H54 (cell line): Measurements from ENCODE around the gene TMEM42.
"Not testable (repeated sequence)": the region's sequence is repeated elsewhere in the genome, so short reads cannot be mapped to it uniquely, and the experiment has no call there.

Experiments
- DNase-seq: peaks from one replicate; pipeline ENCODE4 v3.0.0; 2011; ENCODE audit warnings: low spot score, mixed read lengths; ENCODE audit not compliant: insufficient read length
- FAIRE-seq: peaks from 3 replicates; lab custom pipeline; 2011; peaks lifted over from hg19 to GRCh38; lab: Jason Lieb, UNC
- POLR2A ChIP-seq: IDR thresholded peaks from 2 replicates; pipeline ENCODE4 v1.6.1; 2011; ENCODE audit warnings: low read depth, mild to moderate bottlenecking, low read length

The TMEM42 gene

DNA sequence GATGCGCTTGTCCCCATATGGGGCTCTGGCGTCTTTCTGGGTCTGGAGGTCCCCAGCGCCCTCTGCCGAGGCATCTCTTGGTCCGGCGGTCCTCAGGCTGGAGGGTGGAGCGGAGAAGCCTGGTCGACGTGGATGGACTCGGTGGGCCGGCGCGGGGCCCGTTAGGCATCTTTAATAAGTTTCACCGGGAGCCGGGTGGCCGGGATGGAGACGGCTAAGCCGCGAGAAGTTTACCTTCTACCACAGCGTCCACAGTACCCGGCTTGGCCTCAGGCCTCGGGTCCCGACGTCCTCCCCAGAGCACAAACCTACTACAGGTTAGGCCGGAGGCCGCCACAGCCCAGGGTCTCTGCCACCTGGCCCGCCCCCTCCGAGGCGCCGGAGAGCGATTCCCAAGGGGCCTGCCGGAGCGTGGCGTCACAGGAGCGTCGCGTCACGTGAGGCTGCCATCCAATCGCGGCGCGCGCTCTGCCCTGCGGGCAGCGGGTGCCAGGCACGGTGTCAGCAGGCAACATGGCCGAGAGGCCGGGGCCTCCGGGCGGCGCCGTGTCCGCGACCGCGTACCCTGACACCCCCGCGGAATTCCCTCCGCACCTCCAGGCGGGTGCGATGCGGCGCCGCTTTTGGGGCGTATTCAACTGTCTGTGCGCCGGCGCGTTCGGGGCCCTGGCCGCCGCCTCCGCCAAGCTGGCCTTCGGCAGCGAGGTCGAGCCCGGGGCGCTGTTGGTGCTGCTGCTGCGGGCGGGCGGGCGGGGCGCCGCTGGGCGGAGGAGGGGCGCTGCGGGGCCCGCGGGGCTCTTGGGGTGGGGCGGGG, at the start of gene TMEM42:
TSS of gene TMEM42 (plus strand) at position 501 of the 814 bp plus-strand sequence. CDS start at position 514, 13 bp downstream.
- DNase-seq (peak; percentile 93), FAIRE-seq (no peak)
- peak; percentile 83 for TF ChIP-seq POLR2A

DNA sequence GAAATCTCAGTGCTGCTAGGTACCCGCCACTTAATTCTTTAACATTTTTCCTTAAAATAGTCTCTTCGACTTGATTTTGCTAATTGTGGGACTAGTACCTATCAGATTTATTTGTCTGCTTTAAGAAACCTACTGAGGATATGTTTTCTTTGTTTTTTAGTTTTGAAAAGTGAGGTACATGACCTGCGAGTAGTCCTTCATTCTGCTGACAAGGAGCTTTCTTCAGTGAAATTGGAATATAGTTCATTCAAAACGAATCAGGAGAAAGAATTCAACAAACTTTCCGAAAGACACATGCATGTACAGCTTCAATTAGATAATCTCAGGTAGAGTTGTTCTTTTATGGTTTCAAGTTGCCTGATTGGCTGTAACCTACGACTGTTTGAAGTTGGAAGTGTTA, 47.0 kb upstream of the TMEM42 start:
- no peak for TF ChIP-seq POLR2A
- FAIRE-seq (no peak), DNase-seq (no peak)

DNA sequence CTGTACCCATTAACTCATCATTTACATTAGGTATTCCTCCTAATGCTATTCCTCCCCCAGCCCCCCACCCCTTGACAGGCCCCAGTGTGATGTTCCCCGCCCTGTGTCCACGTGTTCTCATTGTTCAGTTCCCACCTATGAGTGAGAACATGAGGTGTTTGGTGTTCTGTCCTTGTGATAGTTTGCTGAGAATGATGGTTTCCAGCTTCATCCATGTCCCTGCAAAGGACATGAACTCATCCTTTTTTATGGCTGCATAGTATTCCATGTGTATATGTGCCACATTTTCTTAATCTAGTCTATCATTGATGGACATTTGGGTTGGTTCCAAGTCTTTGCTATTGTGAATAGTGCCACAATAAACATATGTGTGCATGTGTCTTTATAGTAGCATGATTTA, 45.4 kb upstream of the TMEM42 start:
- DNase-seq, FAIRE-seq: not testable (repeated sequence)

DNA sequence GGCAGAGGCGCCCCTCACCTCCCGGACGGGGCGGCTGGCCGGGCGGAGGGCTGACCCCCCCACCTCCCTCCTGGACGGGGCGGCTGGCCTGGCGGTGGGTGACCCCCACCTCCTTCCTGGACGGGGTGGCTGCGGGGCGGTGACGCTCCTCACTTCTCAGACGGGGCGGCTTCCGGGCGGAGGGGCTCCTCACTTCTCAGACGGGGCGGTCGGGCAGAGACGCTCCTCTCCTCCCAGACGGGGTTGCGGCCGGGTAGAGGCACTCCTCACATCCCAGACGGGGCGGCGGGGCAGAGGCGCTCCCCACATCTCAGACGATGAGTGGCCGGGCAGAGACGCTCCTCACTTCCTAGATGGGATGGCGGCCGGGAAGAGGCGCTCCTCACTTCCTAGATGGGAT, 40.5 kb upstream of the TMEM42 start:
- not testable (repeated sequence) for DNase-seq, FAIRE-seq

DNA sequence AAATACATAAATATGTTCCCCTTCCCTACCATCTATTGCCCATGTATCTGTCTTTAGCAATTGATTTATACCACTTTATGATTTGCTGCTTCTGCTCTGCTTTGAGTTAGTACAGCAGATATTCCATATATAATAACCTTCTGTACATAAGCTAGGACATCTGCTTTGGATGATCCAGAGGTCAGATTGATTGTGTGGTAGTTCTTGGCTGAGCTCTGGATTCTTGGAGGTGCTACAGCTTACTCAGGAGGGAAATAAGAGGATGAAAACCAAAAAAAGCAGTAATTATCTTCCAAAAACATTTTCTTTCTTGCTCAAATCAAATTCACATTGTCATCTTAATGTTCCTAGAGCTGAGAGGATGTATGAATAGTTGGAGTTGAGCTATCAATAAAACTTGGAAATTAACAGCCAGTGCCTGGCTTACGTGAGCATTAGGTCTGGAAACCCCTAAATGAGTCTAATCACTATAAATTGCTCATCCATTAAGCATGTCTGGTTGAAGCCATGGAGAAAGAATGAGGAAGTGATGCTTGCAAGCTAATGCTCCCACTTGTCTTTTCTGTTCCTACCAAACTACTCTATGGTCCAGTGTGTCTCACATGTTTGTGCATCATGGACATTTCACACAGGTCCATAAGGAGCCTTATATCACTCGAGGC, 36.3 kb upstream of the TMEM42 start:
- no peak for FAIRE-seq
- DNase-seq = no peak
- TF ChIP-seq POLR2A = no peak

DNA sequence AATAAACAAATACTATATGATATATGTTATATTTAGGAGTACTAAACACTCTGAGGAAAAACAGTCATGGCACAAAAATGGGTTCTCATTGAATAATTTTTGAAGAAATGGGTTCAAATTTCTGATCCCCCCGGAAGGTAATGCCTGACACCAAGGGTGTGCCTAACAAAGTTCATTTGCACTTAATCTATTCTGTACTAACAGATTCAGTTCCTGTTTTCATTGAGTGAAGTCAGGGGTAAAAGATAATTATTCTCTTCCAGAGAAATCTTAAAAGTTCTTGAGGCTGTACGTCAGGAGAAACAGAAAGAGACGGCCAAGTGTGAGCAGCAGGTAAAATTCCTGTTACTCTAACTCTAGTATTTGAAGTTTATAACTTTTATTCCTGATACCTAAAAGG, 34.5 kb upstream of the TMEM42 start:
- TF ChIP-seq POLR2A = no peak
- no peak for FAIRE-seq
- DNase-seq = no peak

DNA sequence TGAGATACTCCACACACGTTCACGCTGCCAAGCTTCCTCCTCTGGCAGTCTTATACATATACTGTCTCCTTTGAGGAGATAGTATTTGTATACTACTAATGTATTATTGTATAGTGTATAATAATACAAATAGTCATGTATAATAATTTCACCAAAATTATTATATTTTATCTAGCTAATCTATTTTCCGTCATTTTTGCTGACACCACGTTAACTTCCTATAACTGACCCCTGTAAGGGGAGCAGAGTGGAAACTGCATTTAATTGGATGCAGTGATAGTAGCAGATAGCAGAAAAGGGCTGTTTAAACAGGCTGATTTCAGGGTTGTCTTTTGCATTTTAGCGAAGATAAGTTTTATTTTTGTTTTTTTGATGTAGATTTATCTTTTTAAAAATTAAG, 30.5 kb upstream of the TMEM42 start:
- no peak for TF ChIP-seq POLR2A
- FAIRE-seq = no peak
- no peak for DNase-seq

DNA sequence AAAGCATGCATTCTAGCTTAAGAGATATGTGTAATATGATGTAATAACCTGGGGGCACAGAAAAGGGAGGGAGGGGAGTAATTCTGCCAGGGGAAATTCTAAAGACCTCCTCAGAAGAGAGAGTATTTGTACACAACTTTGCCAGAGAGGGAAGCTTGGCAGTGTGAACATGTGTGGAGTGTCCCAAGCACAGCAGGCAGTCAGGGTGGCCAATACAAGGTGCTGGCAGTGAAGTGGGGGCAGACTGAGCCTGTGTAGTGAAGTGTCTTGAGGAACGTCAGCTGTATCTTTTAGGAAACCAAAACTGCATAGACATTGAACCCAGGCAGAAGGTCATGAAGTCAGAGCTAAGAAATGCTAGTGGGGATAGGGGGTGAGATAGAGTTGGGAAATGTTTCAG, 29.7 kb upstream of the TMEM42 start:
- TF ChIP-seq POLR2A = no peak
- DNase-seq (no peak), FAIRE-seq (no peak)

DNA sequence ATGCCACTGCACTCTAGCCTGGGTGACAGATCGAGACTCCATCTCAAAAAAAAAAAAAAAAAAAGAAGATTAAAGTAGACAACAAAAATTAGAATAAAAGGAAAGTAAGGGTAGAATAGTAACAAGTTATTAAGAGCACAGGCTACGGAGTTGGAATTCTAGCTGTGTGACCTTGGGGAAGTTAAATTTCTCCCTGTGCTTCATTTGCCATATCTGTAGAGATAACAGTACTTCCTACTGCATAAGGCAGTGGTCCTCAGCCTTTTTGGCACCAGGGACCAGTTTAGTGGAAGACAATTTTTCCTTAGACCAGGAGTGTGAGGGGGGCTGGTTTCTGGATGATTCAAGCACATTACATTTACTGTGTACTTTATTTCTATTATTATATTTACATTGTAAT, 28.7 kb upstream of the TMEM42 start:
- DNase-seq (no peak), FAIRE-seq (no peak)
- TF ChIP-seq POLR2A = no peak

DNA sequence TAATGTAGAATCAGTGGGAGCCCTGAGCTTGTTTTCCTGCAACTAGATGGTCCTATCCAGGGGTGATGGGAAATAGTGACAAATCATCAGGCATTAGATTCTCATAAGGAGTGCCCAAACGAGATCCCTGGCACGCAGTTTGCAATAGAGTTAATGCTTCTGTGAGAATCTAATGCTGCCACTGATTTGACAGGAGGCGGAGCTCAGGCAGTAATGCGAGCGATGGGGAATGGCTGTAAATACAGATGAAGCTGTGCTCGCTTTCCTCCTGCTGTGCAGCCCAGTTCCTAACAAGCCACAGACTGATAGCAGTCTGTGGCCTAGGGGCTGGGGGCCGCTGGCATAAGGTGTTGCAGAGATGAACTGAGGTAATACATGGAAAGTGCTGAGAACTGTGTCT, 28.3 kb upstream of the TMEM42 start:
- DNase-seq (no peak), FAIRE-seq (no peak)
- no peak for TF ChIP-seq POLR2A

DNA sequence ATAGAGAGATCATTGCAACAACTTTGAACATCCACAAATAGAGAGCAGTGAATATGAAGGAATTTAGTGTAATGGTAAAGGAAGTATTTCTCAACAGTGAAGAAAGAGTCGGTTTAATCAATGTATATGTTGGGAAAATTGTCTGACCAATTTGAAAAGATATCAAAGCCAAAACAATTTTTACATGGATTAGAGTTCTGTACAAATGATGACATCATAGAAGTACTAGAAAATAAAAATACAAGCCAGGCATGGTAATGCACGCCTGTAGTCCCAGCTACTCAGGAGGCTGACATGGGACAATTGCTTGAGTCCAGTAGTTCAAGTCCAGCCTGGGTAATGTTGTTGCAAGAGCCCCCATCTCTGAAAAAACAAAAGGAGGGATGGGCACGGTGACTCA, 26.0 kb upstream of the TMEM42 start:
- no peak for FAIRE-seq
- DNase-seq = no peak
- TF ChIP-seq POLR2A = no peak

DNA sequence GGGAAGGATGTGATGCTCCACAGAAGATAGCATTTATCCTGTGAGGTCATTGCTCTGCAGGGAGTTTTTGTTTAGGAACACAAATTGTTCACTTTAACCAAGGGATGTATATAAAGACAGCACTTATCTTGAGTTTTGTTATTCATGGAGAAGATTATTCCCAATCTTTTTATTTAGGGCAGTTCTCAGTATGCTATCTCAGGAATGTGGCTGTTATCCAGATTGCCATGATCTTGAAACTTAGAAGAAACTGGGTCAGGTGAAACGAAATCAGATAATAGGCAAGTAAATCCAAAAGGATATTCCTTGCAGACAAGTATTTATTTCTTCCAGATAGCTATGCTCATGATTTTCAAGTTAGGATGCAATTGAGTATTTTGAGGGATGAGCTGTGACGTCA, 19.3 kb upstream of the TMEM42 start:
- no peak for TF ChIP-seq POLR2A
- no peak for DNase-seq
- no peak for FAIRE-seq

DNA sequence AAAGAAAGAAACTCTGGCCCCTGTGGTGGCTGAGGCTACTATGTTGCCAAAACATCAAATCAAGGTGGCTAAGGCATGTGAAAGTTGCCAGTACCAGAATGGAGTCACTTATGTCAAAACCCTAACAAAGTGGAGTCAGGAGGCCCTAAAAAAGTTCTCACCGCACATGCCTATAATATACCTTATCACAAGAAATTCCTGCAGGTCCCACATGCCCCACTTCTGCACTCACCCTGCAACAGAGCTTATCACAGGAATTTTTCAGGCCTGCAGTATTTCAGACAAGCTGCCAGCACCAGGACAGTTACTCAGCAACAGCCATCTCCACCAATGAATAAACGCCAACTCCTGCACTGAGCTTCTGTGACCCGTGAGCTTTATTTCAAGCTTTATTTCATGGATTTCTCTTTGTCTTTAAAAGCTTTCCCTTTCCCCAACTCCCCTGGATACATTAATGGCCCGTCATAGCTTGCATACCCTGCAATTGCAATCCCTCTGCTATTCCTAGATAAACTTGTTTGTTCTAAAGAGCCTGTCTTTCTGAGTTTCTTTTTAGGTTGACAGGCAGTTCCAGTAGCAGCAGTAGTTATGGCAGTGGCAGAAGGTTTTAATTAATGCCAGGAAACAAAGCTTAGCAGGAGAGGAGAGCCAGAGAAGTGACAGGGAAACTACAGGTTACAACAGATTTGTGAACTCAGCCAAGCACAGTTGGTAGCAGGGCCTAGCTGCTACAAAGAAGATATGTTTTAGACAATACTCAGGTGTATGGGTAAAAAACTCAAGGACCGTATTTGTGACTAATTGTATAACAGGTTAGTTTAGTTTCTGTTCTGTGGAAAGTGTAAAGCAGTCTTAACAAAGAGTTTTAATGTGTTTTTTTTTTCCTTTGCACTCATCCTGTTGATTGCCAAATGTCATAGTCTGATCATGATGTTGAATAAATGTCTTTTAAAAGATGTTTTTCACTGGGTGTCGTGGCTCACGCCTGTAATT, 15.9 kb upstream of the TMEM42 start:
- FAIRE-seq (no peak), DNase-seq (no peak)
- no peak for TF ChIP-seq POLR2A

DNA sequence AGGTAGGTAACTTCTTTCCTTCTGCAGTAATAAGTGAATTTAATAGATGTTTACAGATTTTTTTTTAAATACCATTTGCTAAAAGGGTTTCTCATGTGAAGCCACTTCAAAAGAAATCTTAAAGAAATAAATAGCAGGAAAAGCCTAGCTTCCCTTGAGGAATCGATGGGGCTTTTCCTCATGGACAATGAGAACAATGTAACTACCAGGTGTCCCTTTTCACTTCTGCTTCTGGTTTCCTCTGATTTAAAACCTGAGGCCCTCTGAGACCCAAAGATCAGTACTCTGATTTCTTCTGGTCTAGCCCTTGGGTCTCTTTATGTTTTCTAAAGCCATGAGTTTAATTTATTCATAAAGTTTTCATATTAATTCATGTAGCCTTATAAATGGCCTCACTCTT, 13.1 kb upstream of the TMEM42 start:
- DNase-seq = no peak
- TF ChIP-seq POLR2A = no peak
- no peak for FAIRE-seq

DNA sequence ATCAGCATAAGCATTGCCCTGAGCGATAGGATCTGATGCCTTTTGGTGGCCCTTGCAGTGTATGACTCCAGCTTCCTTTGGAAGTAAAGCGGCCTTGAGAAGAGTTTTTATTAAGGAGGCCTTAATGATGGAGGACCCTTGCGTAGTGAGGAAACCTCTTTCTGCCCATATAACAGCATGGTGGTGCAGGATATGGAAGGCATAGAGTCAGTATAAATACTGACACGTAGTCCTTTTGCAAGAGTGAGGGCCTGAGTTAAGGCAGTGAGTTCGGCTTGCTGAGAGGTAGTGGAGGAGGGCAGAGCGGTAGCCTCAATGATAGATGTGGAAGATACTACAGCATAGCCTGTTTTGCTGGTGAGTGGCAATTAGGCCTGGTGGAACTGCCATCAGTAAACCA, 5.0 kb upstream of the TMEM42 start:
- not testable (repeated sequence) for DNase-seq, FAIRE-seq
